Stomach (tissue), 9 donors: Measurements from ENCODE around the gene IPO11. TPM values are rescaled to one million over a fixed set of nuclear protein-coding genes. Genes with fewer than 3 reads are reported as not detected.

ENCODE experiments used
- DNase-seq, 2 donors: peaks; one replicate each; pipeline versions ENCODE4 v3.0.0 to v3.0.0-alpha.2; 2013 to 2019
- H3K27ac ChIP-seq, 5 donors: fragments of 200-600 bp in 4 of 5; sonication (generic) in 4 of 5; one replicate each; pipeline ENCODE4 v1.5.1; 2013 to 2019; ENCODE audit warnings: mild to moderate bottlenecking in 1 of 5, moderate library complexity in 1 of 5
- H3K27me3 ChIP-seq, 3 donors: fragments of 200-600 bp; sonication (generic); one replicate each; pipeline ENCODE4 v1.5.1; 2017 to 2019; ENCODE audit warnings: mixed run types in 1 of 3
- H3K36me3 ChIP-seq, 4 donors: fragments of 200-600 bp; sonication (generic); 1 replicate in 3 of 4; 2 replicates in 1 of 4; pipeline ENCODE4 v1.5.1; 2016 to 2019
- H3K4me1 ChIP-seq, 4 donors: fragments of 200-600 bp; sonication (generic); one replicate each; pipeline ENCODE4 v1.5.1; 2016 to 2019
- H3K4me3 ChIP-seq, 4 donors: fragments of 200-600 bp; sonication (generic) in 3 of 4; one replicate each; pipeline ENCODE4 v1.5.1; 2016 to 2019; ENCODE audit warnings: mild to moderate bottlenecking in 1 of 4
- H3K9me3 ChIP-seq, 4 donors: fragments of 200-600 bp; sonication (generic); one replicate each; pipeline ENCODE4 v1.5.1; 2016 to 2019
- CTCF ChIP-seq, 7 experiments: fragments of 450-650 bp in 4 of 7; fragments of 200-600 bp in 3 of 7; sonication (generic) in 3 of 7; IDR thresholded peaks; one replicate each; pipeline ENCODE4 v1.5.1; 2016 to 2019; ENCODE audit warnings: antibody characterized with exemption in 7 of 7, control low read depth in 2 of 7, mild to moderate bottlenecking in 1 of 7
- EP300 ChIP-seq: sonication (generic); formaldehyde crosslinking; IDR thresholded peaks from one replicate; pipeline ENCODE4 v1.6.1; 2017; ENCODE audit warnings: antibody characterized with exemption
- POLR2A ChIP-seq, 4 donors: fragments of 450-650 bp; IDR thresholded peaks; one replicate each; pipeline ENCODE4 v1.6.1; 2016; ENCODE audit warnings: antibody characterized with exemption in 4 of 4, control low read depth in 2 of 4, mild to moderate bottlenecking in 1 of 4, moderate library complexity in 1 of 4
- POLR2AphosphoS5 ChIP-seq, 3 donors: sonication (generic); formaldehyde crosslinking; IDR thresholded peaks; one replicate each; pipeline ENCODE4 v1.6.1; 2016; ENCODE audit warnings: antibody characterized with exemption in 3 of 3
- WGBS, 5 donors: extraction: QIAGEN DNeasy Blood & Tissue Kit in 3 of 5; methylation state at CpG; one replicate each; pipeline versions ENCODE4 v1.1.5 to v1.1.7; 2013 to 2018; 5-methylcytosine and 5-hydroxymethylcytosine counted together
- intact Hi-C: fragments of 100-400 bp; cut with DNase I; formaldehyde crosslinking; loops from one replicate; pipeline ENCODE4 v1.15.1; 2023; ENCODE audit warnings: low total_unique reads
- polyA plus RNA-seq, 3 donors: library from polyadenylated mRNA; stranded (reverse); fragments of 200-250 nt; gene quantifications; one replicate each; pipeline ENCODE4 v1.2.3, GENCODE V29; 2013
- total RNA-seq, 5 donors: library from RNA; depleted of rRNA; stranded (reverse); fragments of >200 nt; gene quantifications; one replicate each; pipeline versions ENCODE4 v1.1.0 to v1.2.3, GENCODE V29; 2014 to 2016
- donor health status: healthy with polysubstance abuse.
- donor health status: Bipolar disorder and iron deficiency.
- donor health status: healthy.

Gene IPO11
- total and polyA plus RNA-seq, 8 donors: 8.0 to 37.5 (median 9.8) TPM

GRCh38 chr5:62522811-62523210 lies 110.2 kb downstream of the IPO11 start:
- Histone ChIP-seq H3K27me3 (no peaks in the 10 kb centered on the region), H3K9me3 (no peaks in the 10 kb centered on the region), H3K4me3 (no peak overlapping the region), H3K27ac (no peak overlapping the region), H3K36me3 (peaks cover 0 to 39% (median 17%) of the 10 kb centered on the region in 4 donors), H3K4me1 (no peaks in the 10 kb centered on the region)
- DNase-seq: no peak
- TF ChIP-seq CTCF (IDR thresholded peaks at IDR 0.05): no peak
- no peak for TF ChIP-seq POLR2A (IDR thresholded peaks at IDR 0.05)
- TF ChIP-seq EP300: no peak
- no peak for TF ChIP-seq POLR2AphosphoS5 (IDR thresholded peaks at IDR 0.05)
- intact Hi-C loops: no loop called here
- WGBS, 5 donors: 96 to 100% (median 98%) methylated on average over 1 of the region's 1 CpG

GRCh38 chr5:62533597-62533996 lies 121.0 kb downstream of the IPO11 start:
- Histone ChIP-seq H3K4me1 (no peaks in the 10 kb centered on the region), H3K4me3 (no peak overlapping the region), H3K9me3 (no peaks in the 10 kb centered on the region), H3K27ac (no peak overlapping the region), H3K27me3 (no peaks in the 10 kb centered on the region), H3K36me3 (peaks cover 11 to 45% (median 35%) of the 10 kb centered on the region in 4 donors)
- WGBS, 5 donors: 94 to 100% (median 98%) methylated on average over 2 of the region's 2 CpGs
- no peak for TF ChIP-seq EP300
- TF ChIP-seq POLR2AphosphoS5 (IDR thresholded peaks at IDR 0.05): no peak
- TF ChIP-seq POLR2A (IDR thresholded peaks at IDR 0.05): no peak
- TF ChIP-seq CTCF (IDR thresholded peaks at IDR 0.05): no peak
- intact Hi-C loops: no loop called here
- DNase-seq: no peak

- Histone ChIP-seq H3K4me1 (no peaks in the 10 kb centered on the region), H3K4me3 (no peak overlapping the region), H3K27me3 (no peaks in the 10 kb centered on the region), H3K9me3 (no peaks in the 10 kb centered on the region), H3K27ac (no peak overlapping the region), H3K36me3 (peaks cover 13 to 48% (median 42%) of the 10 kb centered on the region in 4 donors)
- no peak for DNase-seq
- TF ChIP-seq POLR2A (IDR thresholded peaks at IDR 0.05) (no peak), CTCF (IDR thresholded peaks at IDR 0.05) (no peak), EP300 (no peak), POLR2AphosphoS5 (IDR thresholded peaks at IDR 0.05) (no peak)
- 50 to 96% (median 71%) methylated on average over 4 of the region's 4 CpGs for WGBS, 5 donors
- intact Hi-C loops: no loop called here
Measured at GRCh38 chr5:62534461-62535236, 122.1 kb downstream of the IPO11 start.

- intact Hi-C loops: no loop called here
- no peak overlapping the region for H3K27ac ChIP-seq
- H3K36me3 ChIP-seq: peaks cover 7 to 47% (median 31%) of the 10 kb centered on the region in 4 donors
- H3K9me3 ChIP-seq: no peaks in the 10 kb centered on the region
- no peak for DNase-seq
- H3K4me1 ChIP-seq: no peaks in the 10 kb centered on the region
- TF ChIP-seq POLR2A (IDR thresholded peaks at IDR 0.05) (no peak), CTCF (IDR thresholded peaks at IDR 0.05) (no peak), POLR2AphosphoS5 (IDR thresholded peaks at IDR 0.05) (no peak), EP300 (no peak)
- 93 to 98% (median 94%) methylated on average over 2 of the region's 2 CpGs for WGBS, 5 donors
- no peaks in the 10 kb centered on the region for H3K27me3 ChIP-seq
- H3K4me3 ChIP-seq: no peak overlapping the region
Measured at GRCh38 chr5:62536232-62536631, 123.7 kb downstream of the IPO11 start.
